Mesenchymal stem cell (in vitro differentiated cells and primary cell): ENCODE measurements around the gene HACD4.
A peak's percentile ranks its signal among the peaks of the same experiment; 100 is the strongest.

Experiments used
- DNase-seq: peaks from one replicate; pipeline ENCODE4 v3.0.0-alpha.2; 2013
- H2AFZ ChIP-seq: one replicate; pipeline ENCODE4 v1.6.1; 2013; ENCODE audit warnings: low read depth, mild to moderate bottlenecking, control low read depth, inconsistent platforms, low read length, moderate library complexity
- H2AK5ac ChIP-seq: 2 replicates; pipeline ENCODE4 v1.6.1; 2013; ENCODE audit warnings: low read length, moderate library complexity, mild to moderate bottlenecking, inconsistent platforms; ENCODE audit not compliant: severe bottlenecking
- H2BK120ac ChIP-seq: one replicate; pipeline ENCODE4 v1.6.1; 2013; ENCODE audit warnings: low read depth, mild to moderate bottlenecking, inconsistent platforms, low read length, moderate library complexity
- H2BK12ac ChIP-seq, 2 experiments: one replicate each; pipeline ENCODE4 v1.6.1; 2013; ENCODE audit warnings: inconsistent platforms in 2 of 2, low read length in 2 of 2, mild to moderate bottlenecking in 2 of 2, moderate library complexity in 2 of 2, control low read depth in 1 of 2
- H2BK15ac ChIP-seq: one replicate; pipeline ENCODE4 v1.6.1; 2013; ENCODE audit warnings: mild to moderate bottlenecking, low read depth, inconsistent platforms; ENCODE audit not compliant: poor library complexity, severe bottlenecking
- H2BK5ac ChIP-seq: 2 replicates; pipeline ENCODE4 v1.6.1; 2013; ENCODE audit warnings: low read depth, mild to moderate bottlenecking, low read length, control low read depth, inconsistent platforms; ENCODE audit not compliant: poor library complexity, severe bottlenecking
- H3K14ac ChIP-seq, 2 experiments: one replicate each; pipeline ENCODE4 v1.6.1; 2013; ENCODE audit warnings: inconsistent platforms in 2 of 2, low read length in 2 of 2, control low read depth in 1 of 2, mild to moderate bottlenecking in 1 of 2, moderate library complexity in 1 of 2
- H3K18ac ChIP-seq, 2 experiments: one replicate each; pipeline ENCODE4 v1.6.1; 2013; ENCODE audit warnings: inconsistent platforms in 2 of 2, low read length in 2 of 2, control low read depth in 1 of 2, low read depth in 1 of 2, mild to moderate bottlenecking in 1 of 2
- H3K23ac ChIP-seq, 2 experiments: one replicate each; pipeline ENCODE4 v1.6.1; 2013; ENCODE audit warnings: inconsistent platforms in 2 of 2, low read length in 2 of 2, mild to moderate bottlenecking in 2 of 2, moderate library complexity in 2 of 2, control low read depth in 1 of 2
- H3K27ac ChIP-seq: 2 replicates; pipeline ENCODE4 v1.5.1; 2013; ENCODE audit warnings: mild to moderate bottlenecking, moderate library complexity, low read length, control low read depth, inconsistent platforms; ENCODE audit not compliant: poor library complexity, severe bottlenecking
- H3K27me3 ChIP-seq, 2 experiments: 2 replicates each; pipeline versions ENCODE4 v1.6.1 to v1.7.0; 2013; ENCODE audit warnings: low read length in 2 of 2, mild to moderate bottlenecking in 2 of 2, moderate library complexity in 2 of 2, control low read depth in 1 of 2, inconsistent platforms in 1 of 2; ENCODE audit not compliant: control insufficient read depth in 1 of 2, insufficient read depth in 1 of 2
- H3K36me3 ChIP-seq, 2 experiments: 2 replicates each; pipeline versions ENCODE4 v1.6.1 to v1.7.0; 2013; ENCODE audit warnings: low read length in 2 of 2, control low read depth in 1 of 2, inconsistent platforms in 1 of 2, low read depth in 1 of 2, mild to moderate bottlenecking in 1 of 2; ENCODE audit not compliant: insufficient read depth in 2 of 2, control insufficient read depth in 1 of 2
- H3K4ac ChIP-seq, 2 experiments: one replicate each; pipeline ENCODE4 v1.6.1; 2013; ENCODE audit warnings: inconsistent platforms in 2 of 2, low read length in 2 of 2, mild to moderate bottlenecking in 2 of 2, moderate library complexity in 2 of 2, control low read depth in 1 of 2, low read depth in 1 of 2
- H3K4me1 ChIP-seq: 2 replicates; pipeline ENCODE4 v1.6.1; 2013; ENCODE audit warnings: low read depth, low read length, control low read depth; ENCODE audit not compliant: control insufficient read depth, insufficient read depth
- H3K4me2 ChIP-seq: 2 replicates; pipeline ENCODE4 v1.6.1; 2013; ENCODE audit warnings: low read length, mild to moderate bottlenecking, inconsistent platforms; ENCODE audit not compliant: poor library complexity, severe bottlenecking
- H3K4me3 ChIP-seq, 2 experiments: 2 replicates each; pipeline versions ENCODE4 v1.5.1 to v1.7.0; 2013; ENCODE audit warnings: low read length in 2 of 2, mild to moderate bottlenecking in 2 of 2, control low read depth in 1 of 2, low read depth in 1 of 2; ENCODE audit not compliant: insufficient read depth in 1 of 2
- H3K79me1 ChIP-seq: replicated peaks from 2 replicates; pipeline ENCODE4 v1.6.1; 2013; ENCODE audit warnings: mild to moderate bottlenecking, control low read depth, low read length, inconsistent platforms; ENCODE audit not compliant: poor library complexity, severe bottlenecking
- H3K9ac ChIP-seq: 2 replicates; pipeline ENCODE4 v1.7.0; 2013; ENCODE audit warnings: mild to moderate bottlenecking, low read length, moderate library complexity
- H3K9me3 ChIP-seq: 2 replicates; pipeline ENCODE4 v1.7.0; 2013; ENCODE audit warnings: mild to moderate bottlenecking, low read length; ENCODE audit not compliant: control insufficient read depth
- H4K8ac ChIP-seq: one replicate; pipeline ENCODE4 v1.6.1; 2013; ENCODE audit warnings: inconsistent platforms, mild to moderate bottlenecking, low read length, moderate library complexity
- H4K91ac ChIP-seq: one replicate; pipeline ENCODE4 v1.6.1; 2013; ENCODE audit warnings: mild to moderate bottlenecking, low read length, inconsistent platforms
- WGBS: methylation state at CpG from one replicate; pipeline ENCODE4 v1.1.7; 2013; ENCODE audit warnings: mixed read lengths; 5-methylcytosine and 5-hydroxymethylcytosine counted together

The HACD4 gene

GRCh38 chr9:20989923-20990341, 41.5 kb downstream of the HACD4 start:
- Histone ChIP-seq H3K9me3 (no peaks in the 10 kb centered on the region), H2BK15ac (no peak overlapping the region), H3K27ac (no peak overlapping the region), H3K4me3 (no peak overlapping the region), H3K18ac (peak overlapping the region in 1 of 2 experiments; percentile 72), H3K9ac (no peak overlapping the region), H2BK5ac (no peak overlapping the region), H3K14ac (peak overlapping the region in 1 of 2 experiments; percentile 18), H2AK5ac (no peak overlapping the region), H3K36me3 (peaks cover 20 to 78% of the 10 kb centered on the region in 2 experiments), H3K79me1 (peaks cover 3% of the 10 kb centered on the region), H3K4me1 (peaks cover 4% of the 10 kb centered on the region), H3K27me3 (no peaks in the 10 kb centered on the region), H2AFZ (no peak overlapping the region), H4K8ac (no peak overlapping the region), H3K4ac (no peak overlapping the region), H4K91ac (no peak overlapping the region), H2BK120ac (no peak overlapping the region), H3K4me2 (no peak overlapping the region), H3K23ac (no peak overlapping the region), H2BK12ac (no peak overlapping the region)
- no peak for DNase-seq
- 97% methylated on average over 6 of the region's 6 CpGs for WGBS

- no peak overlapping the region for H3K27ac ChIP-seq
- H2AK5ac ChIP-seq, result no peak overlapping the region
- H3K4ac ChIP-seq, result no peak overlapping the region
- H3K4me3 ChIP-seq, result no peak overlapping the region
- no peak overlapping the region for H2BK5ac ChIP-seq
- H3K27me3 ChIP-seq, result no peaks in the 10 kb centered on the region
- no peak overlapping the region for H2AFZ ChIP-seq
- no peak overlapping the region for H3K23ac ChIP-seq
- peaks cover 20 to 72% of the 10 kb centered on the region in 2 experiments for H3K36me3 ChIP-seq
- no peak overlapping the region for H3K14ac ChIP-seq
- peaks cover 4% of the 10 kb centered on the region for H3K4me1 ChIP-seq
- H3K4me2 ChIP-seq, result no peak overlapping the region
- H3K18ac ChIP-seq, result no peak overlapping the region
- no peaks in the 10 kb centered on the region for H3K9me3 ChIP-seq
- H3K9ac ChIP-seq, result no peak overlapping the region
- H3K79me1 ChIP-seq, result peaks cover 3% of the 10 kb centered on the region
- H2BK12ac ChIP-seq, result no peak overlapping the region
- no peak overlapping the region for H4K8ac ChIP-seq
- H2BK120ac ChIP-seq, result no peak overlapping the region
- WGBS, result 97% methylated on average over 2 of the region's 3 CpGs
- H2BK15ac ChIP-seq, result no peak overlapping the region
- H4K91ac ChIP-seq, result no peak overlapping the region
- no peak for DNase-seq
Observed at GRCh38 chr9:20988671-20989315, 42.6 kb downstream of the HACD4 start.

- H3K4me1 ChIP-seq, result peaks cover 4% of the 10 kb centered on the region
- no peak overlapping the region for H2AK5ac ChIP-seq
- no peak overlapping the region for H3K9ac ChIP-seq
- 100% methylated on average over 2 of the region's 3 CpGs for WGBS
- H3K14ac ChIP-seq, result no peak overlapping the region
- H3K23ac ChIP-seq, result no peak overlapping the region
- no peak overlapping the region for H2BK12ac ChIP-seq
- no peak for DNase-seq
- H3K9me3 ChIP-seq, result no peaks in the 10 kb centered on the region
- H3K27ac ChIP-seq, result no peak overlapping the region
- no peaks in the 10 kb centered on the region for H3K27me3 ChIP-seq
- no peak overlapping the region for H4K91ac ChIP-seq
- H2BK15ac ChIP-seq, result no peak overlapping the region
- H3K36me3 ChIP-seq, result peaks cover 20 to 69% of the 10 kb centered on the region in 2 experiments
- H3K4me3 ChIP-seq, result no peak overlapping the region
- no peak overlapping the region for H3K4me2 ChIP-seq
- H2BK5ac ChIP-seq, result no peak overlapping the region
- no peak overlapping the region for H3K4ac ChIP-seq
- no peak overlapping the region for H2AFZ ChIP-seq
- peaks cover 3% of the 10 kb centered on the region for H3K79me1 ChIP-seq
- H2BK120ac ChIP-seq, result no peak overlapping the region
- no peak overlapping the region for H4K8ac ChIP-seq
- no peak overlapping the region for H3K18ac ChIP-seq
Observed at GRCh38 chr9:20988061-20988460, 43.4 kb downstream of the HACD4 start.

- Histone ChIP-seq H2BK12ac (no peak overlapping the region), H3K36me3 (peaks cover 17 to 69% of the 10 kb centered on the region in 2 experiments), H2BK5ac (no peak overlapping the region), H2AK5ac (no peak overlapping the region), H3K27ac (no peak overlapping the region), H3K4ac (no peak overlapping the region), H3K4me1 (peaks cover 4% of the 10 kb centered on the region), H3K14ac (no peak overlapping the region), H3K4me2 (no peak overlapping the region), H3K79me1 (peaks cover 3% of the 10 kb centered on the region), H3K9ac (no peak overlapping the region), H2BK15ac (no peak overlapping the region), H2BK120ac (no peak overlapping the region), H3K27me3 (no peaks in the 10 kb centered on the region), H2AFZ (no peak overlapping the region), H3K4me3 (no peak overlapping the region), H4K8ac (no peak overlapping the region), H3K18ac (no peak overlapping the region), H3K9me3 (no peaks in the 10 kb centered on the region), H4K91ac (no peak overlapping the region), H3K23ac (no peak overlapping the region)
- DNase-seq, result no peak
- WGBS, result no CpG with 5 or more reads among the region's 1 CpG
Observed at GRCh38 chr9:20987521-20987920, 43.9 kb downstream of the HACD4 start.
